ENCODE results near the gene NKD1.

The NKD1 gene

DNA sequence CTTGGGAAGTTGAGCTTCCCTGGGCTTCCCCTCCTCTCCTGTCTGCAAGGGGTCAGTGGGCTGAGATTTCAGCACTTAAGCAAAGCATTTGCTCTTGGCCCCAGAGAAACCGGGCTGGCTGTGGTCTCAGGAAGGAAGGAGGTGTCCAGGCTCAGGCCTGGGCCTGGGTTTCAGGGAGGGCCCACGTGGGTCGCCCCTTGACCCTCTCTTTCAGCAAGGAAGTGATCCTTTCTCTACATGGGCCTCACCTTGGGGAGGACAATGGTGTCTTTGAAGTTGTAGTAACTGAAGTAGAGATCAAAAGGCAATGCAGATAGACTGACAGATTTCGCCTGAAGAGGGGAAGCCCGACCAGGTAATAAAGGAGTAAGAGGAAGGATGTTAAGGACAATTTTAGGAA lies 147.9 kb downstream of the NKD1 start:
- no peak for DNase-seq (ENCODE audit: low spot score)

GRCh38 chr16:50696575-50697420 lies 148.6 kb downstream of the NKD1 start:
- DNase-seq (ENCODE audit: low spot score): peak; percentile 82

DNA sequence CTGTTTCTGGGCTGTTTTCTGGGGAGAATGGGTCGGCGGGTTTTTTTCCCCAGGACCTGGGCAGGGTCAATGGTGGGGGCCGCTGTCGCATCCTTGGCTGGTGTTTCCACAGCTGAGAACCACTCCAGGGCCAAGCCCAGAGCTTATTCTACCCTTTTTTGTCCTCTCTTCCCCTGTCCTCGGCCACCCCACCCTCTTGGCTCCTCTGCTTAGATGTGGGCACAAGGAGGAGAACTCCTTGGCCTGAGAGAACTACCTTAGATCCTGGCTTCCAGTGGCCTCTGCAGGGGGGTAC lies 149.2 kb downstream of the NKD1 start:
- no peak for DNase-seq (ENCODE audit: low spot score)

- no peak for DNase-seq (ENCODE audit: low spot score)
Measured at GRCh38 chr16:50697881-50698767, 149.9 kb downstream of the NKD1 start.

Measured in hematopoietic multipotent progenitor cell treated with erythropoietin and hydrocortisone succinate and interleukin-3 and kit ligand, for 15 days (in vitro differentiated cells).